NCI-H526 treated with DMSO at 0.1 percent for 48 hours (cell line): ENCODE data around the gene PTPRN2.

ENCODE experiments used
- DNase-seq: peaks from one replicate; lab custom pipeline; 2025; lab: John Stamatoyannopoulos, UW

Gene PTPRN2

DNA sequence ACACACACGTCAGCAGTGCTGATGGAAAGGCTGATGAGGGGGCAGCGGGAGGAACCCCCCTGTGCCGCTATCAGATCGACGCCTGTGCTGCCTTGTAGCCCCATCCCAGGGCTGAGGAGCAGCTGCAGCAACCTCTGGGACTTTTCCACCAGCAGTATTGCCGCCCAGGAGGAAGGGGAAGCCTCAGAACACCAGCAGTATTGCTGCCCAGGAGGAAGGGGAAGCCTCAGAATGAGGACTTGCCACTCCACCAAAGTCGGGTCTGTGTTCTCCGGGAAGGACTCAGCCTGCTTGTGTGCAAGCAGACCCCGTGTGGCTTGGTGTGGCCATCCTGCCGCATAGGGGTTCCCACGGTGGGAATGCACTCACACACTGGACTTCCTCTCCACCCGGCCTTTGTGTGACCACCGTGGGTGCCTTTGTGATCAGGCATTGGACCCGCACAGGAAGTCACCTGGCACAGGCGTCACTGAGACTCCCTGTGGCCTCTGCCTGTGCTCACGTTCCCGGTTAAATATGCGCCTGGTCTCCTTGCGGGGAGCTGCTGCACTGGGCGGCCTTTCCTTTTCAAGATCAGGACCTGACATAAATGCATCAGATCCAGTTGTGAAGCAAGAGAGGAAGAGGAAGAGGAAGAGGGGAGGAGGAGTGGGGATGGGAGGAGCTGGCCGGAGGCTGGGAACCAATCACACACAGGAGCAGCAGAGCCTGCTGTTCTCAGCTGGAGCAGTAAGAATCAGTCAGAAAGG, 1002.3 kb downstream of the PTPRN2 start:
- no peak for DNase-seq

DNA sequence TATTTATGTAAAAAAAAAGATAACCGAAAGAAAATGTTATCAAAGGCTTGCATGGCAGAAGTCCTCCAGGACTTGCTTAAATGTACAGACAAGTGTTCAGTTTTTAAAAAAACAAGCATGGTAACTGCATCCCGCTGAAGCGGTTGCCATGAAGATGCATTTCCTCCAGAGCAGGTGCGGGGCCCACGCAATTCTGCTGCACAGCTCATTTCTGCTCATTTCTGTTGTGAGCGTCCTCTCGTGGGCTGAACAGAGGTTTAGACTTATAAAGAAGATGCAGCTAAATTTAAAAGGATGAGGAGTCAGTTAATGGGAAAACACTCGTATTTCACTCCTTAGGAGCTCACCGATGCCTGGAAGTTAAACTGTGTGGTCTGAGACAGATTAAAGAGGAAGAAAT, 1003.2 kb downstream of the PTPRN2 start:
- DNase-seq: no peak

DNA sequence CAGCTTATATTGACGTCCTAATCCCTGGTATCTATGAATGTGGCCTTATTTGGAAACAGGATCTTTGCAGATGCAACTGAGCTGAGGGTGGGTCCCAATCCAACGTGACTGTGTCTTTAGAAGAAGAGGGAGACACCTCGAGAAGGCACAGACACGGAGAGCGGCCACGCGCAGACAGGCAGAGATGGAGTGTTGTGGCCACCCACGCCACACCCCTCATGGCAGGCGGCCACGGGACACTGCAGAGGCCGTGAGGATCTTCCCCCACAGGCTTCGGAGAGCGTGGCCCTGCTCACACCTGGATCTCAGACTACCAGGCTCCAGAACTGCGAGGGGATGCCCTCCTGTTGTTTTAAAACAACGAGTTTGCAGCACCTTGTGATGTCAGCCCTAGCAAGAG, 1005.9 kb downstream of the PTPRN2 start:
- no peak for DNase-seq

- DNase-seq: no peak
These were observed 1007.3 kb downstream of the PTPRN2 start for GRCh38 chr7:157580324-157580723.

GRCh38 chr7:157579425-157579824, 1008.2 kb downstream of the PTPRN2 start:
- no peak for DNase-seq

DNA sequence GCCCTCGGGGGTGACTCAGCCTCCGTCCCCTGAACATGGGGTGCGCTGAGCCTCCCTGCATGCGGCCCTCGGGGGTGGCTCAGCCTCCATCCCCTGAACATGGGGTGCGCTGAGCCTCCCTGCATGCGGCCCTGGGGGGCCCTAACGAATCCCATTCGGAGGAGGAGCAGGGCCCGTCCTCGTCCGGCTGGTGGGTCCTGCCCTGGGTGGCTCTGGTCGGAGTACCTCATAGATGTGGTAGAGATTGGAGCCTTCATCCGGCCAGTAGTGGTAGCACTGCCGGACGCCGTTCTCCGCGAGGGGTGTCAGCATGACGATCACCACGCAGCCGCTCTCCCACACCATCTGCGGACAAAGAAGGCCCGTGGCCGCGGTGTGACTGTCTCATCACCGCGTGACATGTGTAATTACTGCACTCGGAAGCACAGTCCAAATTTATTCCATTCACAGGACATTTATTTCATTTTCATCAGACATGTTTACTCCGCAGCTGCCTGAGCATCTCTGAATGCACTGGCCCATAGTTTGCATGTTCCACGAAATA, 1009.8 kb downstream of the PTPRN2 start:
- DNase-seq: no peak

- DNase-seq: no peak
These were observed 1010.6 kb downstream of the PTPRN2 start for GRCh38 chr7:157577061-157577460.

- no peak for DNase-seq
These were observed 1011.2 kb downstream of the PTPRN2 start for GRCh38 chr7:157576415-157576814.

GRCh38 chr7:157575777-157576176, 1011.8 kb downstream of the PTPRN2 start:
- DNase-seq: no peak

- DNase-seq: no peak
These were observed 1012.6 kb downstream of the PTPRN2 start for GRCh38 chr7:157574914-157575586.

DNA sequence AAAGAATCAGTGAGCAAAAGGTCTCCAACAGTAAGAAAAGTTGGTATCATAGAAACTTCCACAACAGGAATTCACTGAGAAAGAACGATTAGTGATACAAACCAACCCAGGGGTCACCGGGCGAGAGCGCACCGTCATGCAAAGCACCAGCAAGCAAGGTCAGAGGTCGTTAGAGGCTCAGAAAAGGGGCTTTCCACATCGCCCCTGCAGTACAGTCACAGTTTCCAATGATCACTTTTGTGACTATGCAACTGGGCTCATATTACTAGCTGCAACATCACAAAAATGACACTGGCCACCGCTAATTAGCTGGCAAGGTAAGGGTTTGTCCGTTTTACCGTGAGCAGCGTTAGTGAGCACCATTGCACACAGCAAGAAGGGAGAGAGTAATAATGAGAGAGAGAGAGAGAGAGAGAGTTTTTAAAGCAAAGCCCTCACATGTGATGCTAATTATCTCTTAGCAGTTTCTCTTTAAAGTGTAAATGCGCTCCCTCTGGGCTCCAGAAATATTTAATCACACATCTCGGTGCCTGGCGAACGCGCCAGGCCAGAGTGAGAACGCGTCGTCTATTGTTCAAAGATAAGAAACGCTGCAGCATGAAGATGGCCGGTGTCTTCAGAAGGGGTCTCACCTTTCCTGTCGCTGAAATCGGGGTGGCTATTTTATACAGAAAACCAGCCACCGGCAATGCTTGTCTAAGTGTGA, 1013.4 kb downstream of the PTPRN2 start:
- DNase-seq: no peak

DNA sequence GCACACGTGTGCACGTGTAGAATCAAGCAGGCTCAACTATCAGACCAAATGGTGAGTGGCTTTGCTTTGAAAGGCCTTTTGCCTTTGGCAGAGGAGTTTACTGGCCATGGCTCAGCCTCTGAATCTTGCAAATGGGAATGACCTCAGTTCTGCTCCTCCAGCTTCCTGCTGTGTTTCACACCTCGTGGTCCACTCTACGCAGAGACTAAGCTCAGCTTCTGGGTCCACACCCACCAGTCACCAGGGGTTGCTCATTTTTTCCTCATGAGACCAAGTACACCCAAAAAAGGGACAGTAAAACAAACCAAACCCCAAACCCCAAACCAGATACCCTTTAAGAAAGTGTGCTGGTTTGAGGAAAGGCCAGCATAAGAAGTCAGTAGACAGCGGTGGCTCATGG, 1014.4 kb downstream of the PTPRN2 start:
- no peak for DNase-seq

- no peak for DNase-seq
These were observed 1015.0 kb downstream of the PTPRN2 start for GRCh38 chr7:157572622-157573021.

- DNase-seq: no peak
These were observed 1017.0 kb downstream of the PTPRN2 start for GRCh38 chr7:157570531-157571200.

DNA sequence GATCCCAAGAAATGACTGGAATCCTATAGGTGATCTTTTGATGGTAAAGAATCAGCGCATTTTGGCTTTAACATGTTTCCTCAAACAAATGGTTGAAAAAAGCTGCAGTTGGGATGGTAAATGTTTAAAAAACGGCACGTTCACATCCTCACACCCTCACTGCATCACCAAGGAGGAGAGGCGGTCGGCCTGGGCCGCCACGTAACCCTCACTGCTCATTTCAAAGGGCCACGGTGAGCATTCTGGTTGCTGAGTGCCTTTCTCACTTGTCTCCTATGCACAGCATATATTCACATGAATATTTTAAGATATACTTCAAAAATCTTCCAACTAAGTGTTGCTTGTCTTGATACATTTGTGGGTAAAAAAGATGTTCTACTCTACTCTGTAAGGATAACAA, 1017.7 kb downstream of the PTPRN2 start:
- DNase-seq: no peak

- peak; percentile 78 for DNase-seq
These were observed 1018.6 kb downstream of the PTPRN2 start for GRCh38 chr7:157568770-157569584.

- DNase-seq: no peak
These were observed 1019.4 kb downstream of the PTPRN2 start for GRCh38 chr7:157568106-157568769.

- DNase-seq: no peak
These were observed 1020.0 kb downstream of the PTPRN2 start for GRCh38 chr7:157567666-157568065.

DNA sequence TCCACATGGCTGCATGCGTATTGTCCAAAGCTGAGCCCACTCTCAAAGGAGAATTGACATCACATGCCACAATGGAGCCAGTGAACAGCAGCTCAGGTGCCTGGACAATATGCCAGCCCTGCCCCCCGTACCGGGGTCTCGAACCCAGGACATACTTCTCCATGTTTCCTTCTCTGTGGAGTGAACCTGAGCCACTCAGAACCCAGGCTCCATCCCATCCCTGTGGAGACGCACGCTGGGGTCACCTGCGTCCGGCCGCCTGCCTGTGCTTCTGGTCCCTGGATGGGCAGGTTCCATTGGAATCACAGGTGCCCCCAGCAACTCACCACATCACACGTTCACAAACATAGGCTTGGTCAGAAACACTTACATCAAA, 1021.0 kb downstream of the PTPRN2 start:
- no peak for DNase-seq

GRCh38 chr7:157565981-157566630, 1021.5 kb downstream of the PTPRN2 start:
- DNase-seq: no peak
